MG63 (cell line): ENCODE measurements around the gene IZUMO1R. TPM values are rescaled to one million over a fixed set of nuclear protein-coding genes. Genes with fewer than 3 reads are reported as not detected.
"Not testable (repeated sequence)": the region's sequence is repeated elsewhere in the genome, so short reads cannot be mapped to it uniquely, and the experiment has no call there.

Source experiments
- DNase-seq: peaks from one replicate; pipeline ENCODE4 v3.0.0-alpha.2; 2020
- H3K27me3 ChIP-seq: fragments of 250-450 bp; sonication (Bioruptor Pico); 2 replicates; pipeline ENCODE4 v1.5.1; 2020; ENCODE audit warnings: mild to moderate bottlenecking, moderate library complexity
- H3K36me3 ChIP-seq: fragments of 250-450 bp; sonication (Bioruptor Pico); 2 replicates; pipeline ENCODE4 v1.5.1; 2020; ENCODE audit warnings: mild to moderate bottlenecking, moderate library complexity
- H3K4me3 ChIP-seq: fragments of 250-450 bp; sonication (Bioruptor Pico); 2 replicates; pipeline ENCODE4 v1.5.1; 2020; ENCODE audit warnings: mild to moderate bottlenecking, moderate library complexity
- H3K9me3 ChIP-seq: fragments of 250-450 bp; sonication (Bioruptor Pico); 2 replicates; pipeline ENCODE4 v1.5.1; 2020; ENCODE audit warnings: mild to moderate bottlenecking, moderate library complexity
- total RNA-seq: library from RNA; depleted of rRNA; stranded (reverse); fragments of >200 nt; shearing (Covaris generic); gene quantifications from 2 replicates; pipeline ENCODE4 v1.2.3, GENCODE V29; 2014; ENCODE audit warnings: low replicate concordance

IZUMO1R gene
- total RNA-seq, 1 experiment from 2014 or later, result not detected

GRCh38 chr11:94310191-94310875 lies 6.0 kb downstream of the IZUMO1R start:
- DNase-seq, result no peak
- Histone ChIP-seq H3K27me3 (no peaks in the 10 kb centered on the region), H3K9me3 (no peaks in the 10 kb centered on the region), H3K4me3 (no peak overlapping the region), H3K36me3 (no peaks in the 10 kb centered on the region)

GRCh38 chr11:94312339-94312738 lies 8.0 kb downstream of the IZUMO1R start:
- Histone ChIP-seq H3K36me3 (no peaks in the 10 kb centered on the region), H3K9me3 (no peaks in the 10 kb centered on the region), H3K27me3 (no peaks in the 10 kb centered on the region), H3K4me3 (no peak overlapping the region)
- no peak for DNase-seq

- Histone ChIP-seq H3K4me3 (no peak overlapping the region), H3K27me3 (no peaks in the 10 kb centered on the region), H3K36me3 (no peaks in the 10 kb centered on the region), H3K9me3 (no peaks in the 10 kb centered on the region)
- DNase-seq, result no peak
These were observed 9.7 kb downstream of the IZUMO1R start for GRCh38 chr11:94314064-94314463.

- Histone ChIP-seq H3K4me3 (no peak overlapping the region), H3K27me3 (no peaks in the 10 kb centered on the region), H3K36me3 (no peaks in the 10 kb centered on the region), H3K9me3 (no peaks in the 10 kb centered on the region)
- DNase-seq, result no peak
These were observed 11.3 kb downstream of the IZUMO1R start for GRCh38 chr11:94315664-94316063.

- Histone ChIP-seq H3K4me3 (no peak overlapping the region), H3K9me3 (no peaks in the 10 kb centered on the region), H3K36me3 (no peaks in the 10 kb centered on the region), H3K27me3 (no peaks in the 10 kb centered on the region)
- no peak for DNase-seq
These were observed 18.1 kb downstream of the IZUMO1R start for GRCh38 chr11:94322501-94322900.

- no peaks in the 10 kb centered on the region for H3K36me3 ChIP-seq
- no peaks in the 10 kb centered on the region for H3K27me3 ChIP-seq
- no peak overlapping the region for H3K4me3 ChIP-seq
- no peaks in the 10 kb centered on the region for H3K9me3 ChIP-seq
- no peak for DNase-seq
These were observed 21.3 kb downstream of the IZUMO1R start for GRCh38 chr11:94325681-94326080.

- DNase-seq, result no peak
- H3K9me3 ChIP-seq, result no peaks in the 10 kb centered on the region
These were observed 22.6 kb downstream of the IZUMO1R start for GRCh38 chr11:94326947-94327346.

GRCh38 chr11:94328587-94329080 lies 24.3 kb downstream of the IZUMO1R start:
- H3K9me3 ChIP-seq, result no peaks in the 10 kb centered on the region
- no peaks in the 10 kb centered on the region for H3K36me3 ChIP-seq
- H3K27me3 ChIP-seq, result no peaks in the 10 kb centered on the region
- H3K4me3 ChIP-seq, result no peak overlapping the region
- no peak for DNase-seq

More at GRCh38 chr11:94326947-94327346, 22.6 kb downstream of the IZUMO1R start:
- H3K36me3 ChIP-seq, result no peaks in the 10 kb centered on the region
- no peaks in the 10 kb centered on the region for H3K27me3 ChIP-seq
- H3K4me3 ChIP-seq, result no peak overlapping the region

GRCh38 chr11:94329501-94329900 lies 25.1 kb downstream of the IZUMO1R start:
- no peaks in the 10 kb centered on the region for H3K36me3 ChIP-seq
- H3K9me3 ChIP-seq, result no peaks in the 10 kb centered on the region
- no peak overlapping the region for H3K4me3 ChIP-seq
- DNase-seq, result no peak
- no peaks in the 10 kb centered on the region for H3K27me3 ChIP-seq

- H3K36me3 ChIP-seq, result no peaks in the 10 kb centered on the region
- no peak for DNase-seq
- no peak overlapping the region for H3K4me3 ChIP-seq
- no peaks in the 10 kb centered on the region for H3K27me3 ChIP-seq
- no peaks in the 10 kb centered on the region for H3K9me3 ChIP-seq
These were observed 26.4 kb downstream of the IZUMO1R start for GRCh38 chr11:94330789-94331188.

GRCh38 chr11:94332814-94333213 lies 28.4 kb downstream of the IZUMO1R start:
- Histone ChIP-seq H3K36me3 (no peaks in the 10 kb centered on the region), H3K27me3 (no peaks in the 10 kb centered on the region), H3K4me3 (no peak overlapping the region), H3K9me3 (no peaks in the 10 kb centered on the region)
- no peak for DNase-seq

GRCh38 chr11:94336033-94336432 lies 31.7 kb downstream of the IZUMO1R start:
- Histone ChIP-seq H3K36me3 (no peaks in the 10 kb centered on the region), H3K9me3 (no peaks in the 10 kb centered on the region), H3K4me3 (no peak overlapping the region), H3K27me3 (no peaks in the 10 kb centered on the region)
- no peak for DNase-seq

- no peaks in the 10 kb centered on the region for H3K9me3 ChIP-seq
These were observed 34.3 kb downstream of the IZUMO1R start for GRCh38 chr11:94338651-94339050.

GRCh38 chr11:94342250-94342649 lies 37.9 kb downstream of the IZUMO1R start:
- no peaks in the 10 kb centered on the region for H3K36me3 ChIP-seq
- no peaks in the 10 kb centered on the region for H3K9me3 ChIP-seq
- no peak overlapping the region for H3K4me3 ChIP-seq
- H3K27me3 ChIP-seq, result no peaks in the 10 kb centered on the region
- peak; percentile 2 for DNase-seq

More at GRCh38 chr11:94338651-94339050, 34.3 kb downstream of the IZUMO1R start:
- Histone ChIP-seq H3K4me3 (no peak overlapping the region), H3K27me3 (no peaks in the 10 kb centered on the region), H3K36me3 (no peaks in the 10 kb centered on the region)
- DNase-seq, result no peak

- H3K27me3 ChIP-seq, result no peaks in the 10 kb centered on the region
- DNase-seq, result no peak
- no peak overlapping the region for H3K4me3 ChIP-seq
- no peaks in the 10 kb centered on the region for H3K36me3 ChIP-seq
- no peaks in the 10 kb centered on the region for H3K9me3 ChIP-seq
These were observed 39.1 kb downstream of the IZUMO1R start for GRCh38 chr11:94343495-94343894.

GRCh38 chr11:94346311-94346710 lies 41.9 kb downstream of the IZUMO1R start:
- not testable (repeated sequence) for H3K27me3 ChIP-seq, H3K4me3 ChIP-seq, H3K9me3 ChIP-seq, DNase-seq, H3K36me3 ChIP-seq

- H3K27me3 ChIP-seq, H3K36me3 ChIP-seq, DNase-seq, H3K4me3 ChIP-seq, H3K9me3 ChIP-seq: not testable (repeated sequence)
These were observed 46.6 kb downstream of the IZUMO1R start for GRCh38 chr11:94350850-94351563.
